HG03045 (cell line): ENCODE data around the gene IQCE.

Experiments
- ATAC-seq: cut with Tn5 transposase; IDR thresholded peaks from one replicate; pipeline ENCODE4 v1.9.1; 2021; ENCODE audit warnings: mild to moderate bottlenecking, moderate library complexity; ENCODE audit not compliant: unreplicated experiment

The IQCE gene

DNA sequence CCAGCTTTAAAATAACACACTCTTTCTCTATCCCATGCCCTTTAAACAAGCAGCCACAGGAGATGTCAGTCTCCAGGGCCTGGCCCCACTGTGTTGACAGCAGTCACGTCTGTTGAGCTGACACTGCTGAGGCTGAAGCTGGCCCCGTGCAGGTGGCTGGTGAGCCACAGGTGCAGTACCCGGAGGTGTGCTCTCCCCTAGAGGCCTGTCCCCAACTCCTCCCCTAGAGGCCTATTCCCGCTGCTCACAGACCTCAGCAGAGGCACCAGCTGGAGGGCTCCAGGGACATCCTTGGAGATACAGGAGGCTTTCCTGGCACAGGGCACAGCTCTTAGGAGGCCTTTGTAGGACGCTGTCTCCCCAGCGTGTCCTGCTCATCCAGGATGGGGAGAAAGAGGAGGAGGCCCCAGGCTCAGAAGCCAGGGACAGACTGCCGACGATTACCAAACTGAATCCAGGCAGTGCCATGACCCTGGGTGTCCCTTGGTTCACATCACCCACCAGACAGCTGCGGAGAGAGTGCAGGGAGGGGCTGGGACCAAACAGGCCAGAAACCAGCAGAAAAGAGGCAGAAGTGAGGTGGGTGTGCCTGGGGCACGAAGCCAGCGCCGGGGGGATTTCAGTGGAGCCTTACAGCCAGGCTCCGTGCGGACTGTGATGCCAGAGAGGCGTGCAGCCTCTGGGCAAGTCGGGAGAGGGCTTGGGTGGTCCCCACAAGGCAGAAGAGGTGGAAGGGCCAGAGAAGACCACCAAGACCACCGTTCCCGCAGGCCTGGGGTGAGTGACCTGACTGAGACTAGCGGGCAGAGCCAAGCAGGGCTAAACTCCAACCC is 54.5 kb downstream of the IQCE start:
- ATAC-seq: no peak

DNA sequence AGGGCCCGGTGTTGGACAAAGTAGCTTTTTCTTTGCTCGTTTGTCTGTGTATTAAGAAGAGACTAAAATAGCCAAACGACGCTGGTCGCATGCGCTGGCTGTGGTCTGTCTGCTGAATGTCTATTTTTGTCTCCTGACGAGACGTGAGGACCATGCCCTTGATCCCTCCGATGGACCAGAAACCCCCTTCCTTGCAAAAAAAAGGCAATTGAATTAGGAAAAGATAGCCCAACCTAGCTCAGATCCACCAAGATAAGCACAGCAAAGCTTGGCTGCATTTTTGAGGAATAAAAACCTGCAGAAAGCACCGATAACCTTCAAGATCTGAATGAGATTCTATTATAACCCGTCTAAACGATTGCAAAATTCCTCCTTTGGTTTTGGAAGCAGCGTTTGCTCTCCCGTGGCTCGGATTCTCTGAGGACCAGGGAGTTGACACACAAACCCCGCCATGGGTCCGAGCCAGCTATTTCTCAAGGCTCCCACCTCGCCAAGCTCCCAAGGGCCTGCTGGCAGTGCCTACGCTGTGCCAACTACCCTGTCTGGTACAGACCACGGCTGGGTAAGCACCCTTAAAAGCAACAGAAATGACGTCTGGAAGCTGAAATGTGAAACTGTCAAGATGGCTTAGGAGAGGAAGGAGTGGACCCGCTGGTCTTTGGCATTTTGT is 55.3 kb downstream of the IQCE start:
- no peak for ATAC-seq

DNA sequence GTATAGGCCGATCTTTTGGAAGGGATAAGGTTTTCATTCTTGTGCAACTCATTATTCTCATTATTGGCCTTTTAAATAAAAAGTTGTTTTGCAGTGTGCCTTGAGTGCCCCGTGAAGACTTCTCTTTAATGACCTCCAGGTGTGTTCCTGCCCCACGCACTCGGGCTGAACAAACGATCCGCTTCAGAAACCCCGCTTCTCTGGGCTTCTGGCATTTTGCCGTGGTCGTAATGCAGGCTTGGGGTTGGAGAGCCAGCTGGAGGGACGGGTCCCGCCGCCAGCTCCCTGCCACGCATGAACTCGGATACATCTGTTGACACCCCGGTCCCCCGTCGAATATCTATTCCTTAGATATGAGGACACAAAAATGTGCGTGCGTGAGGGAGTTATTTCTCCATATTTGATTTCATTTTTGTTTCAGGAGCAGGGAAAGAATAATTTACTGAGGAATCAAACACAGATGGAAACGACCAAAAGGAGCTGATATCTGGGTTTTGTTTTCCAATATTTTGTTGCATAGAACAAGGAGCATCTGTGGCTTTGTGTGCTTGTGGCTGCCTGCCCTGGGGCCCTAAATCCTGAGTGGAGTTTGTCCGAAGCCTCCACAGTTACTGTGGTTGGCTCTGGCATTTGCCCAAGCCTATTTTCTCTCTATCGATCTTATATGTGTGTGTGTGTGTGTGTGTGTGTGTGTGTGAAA is 56.0 kb downstream of the IQCE start:
- ATAC-seq: no peak

DNA sequence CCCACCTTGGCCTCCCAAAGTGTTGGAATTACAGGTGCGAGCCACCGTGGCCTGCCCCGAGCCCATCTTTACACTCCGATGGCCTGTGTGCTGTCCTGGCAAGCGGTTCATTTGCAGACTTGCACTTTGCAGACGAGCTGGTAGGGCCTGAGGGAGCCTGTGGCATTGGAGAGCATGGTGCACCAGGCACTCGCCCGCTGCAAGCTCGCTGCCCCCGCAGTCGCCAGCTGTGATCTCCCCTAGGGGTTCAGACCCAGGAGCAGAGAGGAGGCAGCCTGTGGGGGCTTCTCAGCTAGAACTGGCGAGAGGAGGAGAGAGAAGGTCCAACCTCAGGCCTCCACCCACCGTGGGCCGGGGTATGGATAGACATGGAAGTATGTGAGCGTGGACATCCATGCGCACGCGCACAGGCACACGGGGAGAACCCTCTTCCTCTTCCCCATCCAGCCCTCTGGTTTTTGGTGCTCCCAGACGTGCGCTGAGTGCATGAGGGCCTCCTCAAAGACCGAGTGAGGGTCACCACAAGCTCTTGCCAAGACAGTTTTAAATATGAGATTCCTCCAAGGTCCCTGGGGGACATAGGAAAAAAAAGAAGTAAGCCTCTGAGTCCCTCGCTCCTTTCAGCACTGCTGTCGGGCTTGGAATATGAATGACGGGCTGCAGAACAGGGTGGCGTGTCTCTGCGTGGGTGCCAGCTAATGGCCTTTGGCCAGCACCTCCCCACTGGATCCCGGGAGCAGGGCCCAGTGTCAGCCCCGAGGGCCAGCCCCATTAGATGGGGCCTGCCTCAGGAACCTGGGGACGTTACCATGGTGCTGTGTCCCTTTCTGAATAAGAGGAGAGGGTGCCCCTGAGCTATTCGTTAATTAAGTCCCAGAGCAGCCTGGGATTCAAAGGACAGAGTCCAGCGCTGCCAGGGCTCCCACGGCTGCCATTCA is 57.9 kb downstream of the IQCE start:
- ATAC-seq: no peak

DNA sequence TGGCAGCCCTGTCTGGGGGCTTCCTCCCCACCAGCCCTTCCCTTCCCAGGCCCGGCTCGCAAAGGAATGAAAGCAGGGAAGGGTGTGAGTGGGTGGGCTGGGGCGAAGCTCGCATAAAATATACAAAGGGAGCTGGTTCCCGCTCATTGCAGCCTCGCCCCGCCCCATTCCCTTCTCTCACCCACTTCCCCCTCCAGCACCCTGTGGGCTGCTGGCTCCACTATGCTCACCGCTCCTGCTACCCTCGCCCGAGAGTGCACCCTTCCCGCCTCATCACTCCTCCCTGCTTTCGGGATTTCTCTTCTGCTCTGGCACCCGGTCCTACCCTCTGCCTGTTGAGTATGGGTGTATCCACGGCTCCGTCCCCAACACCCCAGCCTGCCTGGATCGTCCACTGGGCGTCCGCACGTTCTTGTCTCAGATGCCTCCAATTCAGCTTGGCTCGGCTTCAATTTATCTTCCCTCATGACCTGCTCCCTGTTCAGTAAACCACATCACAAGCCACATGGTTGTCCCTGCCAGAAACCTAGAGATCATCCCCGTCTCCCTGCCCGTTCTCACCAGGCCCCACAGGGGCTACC is 58.6 kb downstream of the IQCE start:
- no peak for ATAC-seq

DNA sequence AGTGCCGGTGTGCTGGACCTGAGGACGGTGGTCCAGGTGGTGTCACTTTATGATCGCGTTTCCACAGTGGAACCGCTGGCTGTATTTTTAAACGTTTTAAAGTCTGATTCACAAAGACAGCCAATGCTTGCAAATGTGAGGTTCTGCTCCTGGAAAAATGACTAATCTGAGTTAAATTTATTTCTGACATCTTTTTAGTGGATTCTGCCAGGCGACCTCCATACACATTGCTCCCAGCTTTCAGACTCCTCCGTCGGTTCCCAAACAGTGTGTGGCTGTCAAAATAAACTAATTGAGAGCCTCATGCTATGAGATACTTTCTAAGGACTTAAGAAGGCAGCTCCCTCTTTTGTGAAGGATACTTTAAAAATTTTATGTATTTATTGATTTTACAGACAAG is 60.3 kb downstream of the IQCE start:
- no peak for ATAC-seq

DNA sequence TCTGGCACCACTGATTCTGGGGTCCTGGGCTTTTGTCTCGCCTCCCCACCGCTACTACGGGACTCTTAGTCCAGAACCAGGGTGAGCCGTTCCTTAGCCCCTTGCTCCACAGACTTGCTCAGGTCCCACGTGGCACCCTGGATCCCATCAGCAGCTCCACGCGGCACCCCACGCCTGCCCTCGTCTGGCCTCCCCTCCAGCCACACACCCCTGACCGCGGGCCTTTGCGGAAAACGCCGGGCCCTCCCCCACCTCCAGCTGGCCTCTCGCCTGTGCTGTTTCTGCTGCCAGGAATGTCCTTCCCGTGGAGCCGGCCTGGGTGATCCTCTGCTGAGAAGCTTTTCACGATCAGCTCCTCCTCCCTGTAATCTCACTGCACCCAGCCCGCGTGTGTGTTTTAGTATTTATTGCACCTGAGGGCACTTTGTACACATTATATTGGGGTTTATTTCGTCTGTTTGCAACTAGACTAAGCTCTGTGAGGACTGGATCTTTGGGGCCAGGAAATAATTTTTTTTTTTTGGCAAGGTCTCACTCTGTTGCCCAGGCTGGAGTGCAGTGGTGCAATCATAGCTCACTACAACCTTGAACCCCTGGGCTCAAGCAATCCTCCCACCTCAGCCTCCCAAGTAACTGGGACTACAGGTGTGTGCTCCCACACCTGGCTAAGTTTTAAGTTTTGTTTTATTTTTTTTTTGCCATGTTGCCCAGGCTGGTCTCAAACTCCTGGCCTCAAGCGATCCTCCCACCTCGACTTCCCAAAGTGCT is 62.5 kb downstream of the IQCE start:
- no peak for ATAC-seq

DNA sequence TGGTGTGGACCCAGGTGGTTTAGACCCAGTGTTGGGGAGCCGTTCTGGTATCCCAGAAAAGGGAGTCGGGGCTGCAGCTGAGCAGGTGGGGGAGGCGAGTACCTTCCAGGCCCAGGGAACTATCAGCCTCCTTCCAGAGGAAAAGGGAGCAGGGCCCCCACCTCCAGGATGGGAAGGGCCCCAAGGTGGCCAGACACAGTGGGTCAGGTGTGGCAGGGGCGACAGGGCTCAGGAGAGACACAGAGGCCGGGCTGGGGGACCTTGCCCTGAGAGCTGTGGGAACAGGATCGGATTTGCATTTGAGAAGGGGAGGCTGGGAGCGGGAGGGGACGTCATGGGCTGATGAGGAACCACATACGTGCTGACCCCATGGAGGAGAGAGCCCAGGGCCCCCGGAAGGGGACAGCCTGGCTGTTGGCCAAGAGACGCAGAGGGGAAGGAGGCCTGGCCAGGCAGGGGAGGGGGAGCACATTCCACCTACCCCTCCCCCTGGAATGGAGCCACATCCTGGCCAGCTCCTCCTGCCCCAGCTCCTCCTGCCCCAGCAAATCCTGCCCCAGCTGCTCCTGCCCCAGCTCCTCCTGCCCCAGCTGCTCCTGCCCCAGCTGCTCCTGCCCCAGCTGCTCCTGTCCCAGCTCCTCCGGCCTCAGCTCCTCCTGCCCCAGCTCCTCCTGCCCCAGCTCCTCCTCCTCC is 63.3 kb downstream of the IQCE start:
- ATAC-seq: no peak

DNA sequence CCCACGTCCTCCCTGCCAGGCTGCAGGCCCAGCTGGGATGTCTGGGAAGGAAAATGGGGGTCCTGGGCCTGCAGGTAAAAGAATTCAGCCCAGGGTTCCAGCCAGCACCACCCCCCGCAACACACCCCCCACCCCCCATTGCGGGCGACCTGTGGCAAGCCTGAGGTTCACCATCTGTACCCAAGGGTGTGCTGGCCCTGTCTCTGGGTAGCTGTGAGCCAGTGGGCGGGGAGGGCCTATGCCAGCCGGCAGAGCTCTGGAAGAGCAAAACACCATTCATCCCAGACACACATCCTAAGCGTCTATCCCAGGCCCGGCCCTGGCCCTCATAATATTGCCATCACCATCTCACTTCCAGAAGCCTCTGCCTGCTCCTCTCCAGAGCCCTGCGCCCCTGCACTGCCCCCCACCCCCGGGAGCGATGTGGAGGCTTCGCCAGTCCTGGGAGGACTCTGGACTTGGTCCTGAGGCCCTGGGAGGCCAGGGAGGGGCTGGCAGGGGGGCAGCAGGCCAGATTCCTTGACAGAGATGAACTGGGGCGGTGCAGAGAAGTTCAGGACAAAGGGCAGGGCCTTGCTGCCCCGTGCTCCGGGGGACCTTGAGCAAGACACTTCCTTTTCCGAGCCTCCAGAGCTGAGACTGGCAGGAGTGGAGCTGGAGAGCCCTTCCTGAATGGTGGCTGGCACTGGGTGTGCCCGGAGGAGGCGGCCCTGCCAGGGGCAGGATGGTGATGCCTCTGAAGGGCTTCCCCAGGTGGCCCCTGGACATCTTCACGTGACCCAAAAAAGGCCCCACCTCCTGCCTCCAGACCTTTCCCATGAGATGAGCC is 64.3 kb downstream of the IQCE start:
- no peak for ATAC-seq

DNA sequence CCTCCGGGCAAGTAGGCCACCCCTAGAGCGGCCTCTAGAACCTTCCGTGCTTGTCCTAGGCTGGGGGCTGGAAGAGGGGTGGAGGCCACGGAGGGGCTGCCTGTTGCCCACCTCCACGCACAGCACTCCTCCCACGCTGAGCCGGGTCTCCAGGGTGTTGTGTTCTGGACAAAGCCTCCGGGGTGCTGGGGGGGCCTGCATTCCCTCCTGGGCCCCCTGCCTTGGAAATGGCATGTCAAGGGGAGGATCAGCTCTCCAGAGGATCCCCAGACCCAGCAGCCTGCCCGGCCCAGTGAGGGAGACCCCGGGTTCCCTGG is 64.9 kb downstream of the IQCE start:
- ATAC-seq: no peak

DNA sequence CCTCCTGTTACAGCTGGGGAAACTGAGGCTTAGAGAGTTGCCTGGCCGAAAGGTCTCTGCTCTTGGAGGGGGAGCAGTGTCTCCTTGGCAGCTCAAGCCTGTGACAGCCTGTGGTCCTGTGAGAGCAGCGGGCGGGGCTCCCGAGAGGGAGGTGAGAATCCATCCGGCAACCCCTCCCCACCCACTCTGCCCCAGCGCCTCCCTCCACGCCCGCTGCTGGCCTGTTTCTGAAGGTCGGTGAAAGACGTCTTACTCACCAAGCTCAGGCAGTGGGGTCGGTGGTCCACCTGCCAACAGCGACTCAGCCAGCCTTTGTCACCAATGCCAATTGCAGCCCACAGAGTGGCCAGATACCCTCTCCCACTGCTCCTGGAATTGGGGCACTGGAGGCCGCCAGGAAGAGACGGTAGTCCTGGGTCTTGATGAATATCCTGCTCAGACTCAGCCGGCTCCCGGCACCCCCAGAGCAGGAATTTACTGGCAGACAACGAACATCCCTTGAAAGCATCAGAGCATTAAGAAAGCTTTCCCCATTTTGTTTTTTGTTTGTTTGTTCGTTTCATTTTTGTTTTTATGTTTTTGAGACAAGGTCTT is 65.6 kb downstream of the IQCE start:
- ATAC-seq: no peak

DNA sequence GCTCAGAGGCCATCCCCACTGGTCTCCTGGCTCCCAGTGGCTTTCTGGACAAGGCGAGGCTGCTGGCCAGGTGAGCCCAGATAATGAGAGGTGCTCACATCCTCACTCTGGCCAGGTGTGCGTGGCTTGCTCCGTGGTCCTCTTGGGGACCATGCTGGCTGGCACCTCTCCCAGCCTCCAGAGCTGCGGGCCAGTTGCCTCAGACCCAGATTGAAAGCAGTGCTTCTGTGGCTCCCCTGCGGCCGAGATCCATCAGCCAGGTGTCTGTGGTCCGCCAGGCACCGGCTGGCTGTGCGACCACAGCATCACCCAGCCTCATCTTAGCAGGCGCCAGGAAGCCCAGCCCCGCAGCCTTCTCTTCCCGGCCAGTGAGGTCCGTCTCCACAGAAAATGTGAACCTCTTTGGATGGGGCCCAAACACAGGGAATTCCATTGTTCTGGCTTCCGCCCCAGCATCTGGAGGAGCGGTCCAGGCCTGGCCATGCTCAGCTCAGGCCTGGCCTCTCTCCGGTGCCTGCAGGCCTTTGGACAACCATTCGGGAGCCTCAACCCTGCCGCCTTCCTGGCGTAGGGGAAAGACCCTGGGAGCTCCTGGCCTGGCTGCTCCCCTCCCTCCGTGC is 67.8 kb downstream of the IQCE start:
- ATAC-seq: no peak

DNA sequence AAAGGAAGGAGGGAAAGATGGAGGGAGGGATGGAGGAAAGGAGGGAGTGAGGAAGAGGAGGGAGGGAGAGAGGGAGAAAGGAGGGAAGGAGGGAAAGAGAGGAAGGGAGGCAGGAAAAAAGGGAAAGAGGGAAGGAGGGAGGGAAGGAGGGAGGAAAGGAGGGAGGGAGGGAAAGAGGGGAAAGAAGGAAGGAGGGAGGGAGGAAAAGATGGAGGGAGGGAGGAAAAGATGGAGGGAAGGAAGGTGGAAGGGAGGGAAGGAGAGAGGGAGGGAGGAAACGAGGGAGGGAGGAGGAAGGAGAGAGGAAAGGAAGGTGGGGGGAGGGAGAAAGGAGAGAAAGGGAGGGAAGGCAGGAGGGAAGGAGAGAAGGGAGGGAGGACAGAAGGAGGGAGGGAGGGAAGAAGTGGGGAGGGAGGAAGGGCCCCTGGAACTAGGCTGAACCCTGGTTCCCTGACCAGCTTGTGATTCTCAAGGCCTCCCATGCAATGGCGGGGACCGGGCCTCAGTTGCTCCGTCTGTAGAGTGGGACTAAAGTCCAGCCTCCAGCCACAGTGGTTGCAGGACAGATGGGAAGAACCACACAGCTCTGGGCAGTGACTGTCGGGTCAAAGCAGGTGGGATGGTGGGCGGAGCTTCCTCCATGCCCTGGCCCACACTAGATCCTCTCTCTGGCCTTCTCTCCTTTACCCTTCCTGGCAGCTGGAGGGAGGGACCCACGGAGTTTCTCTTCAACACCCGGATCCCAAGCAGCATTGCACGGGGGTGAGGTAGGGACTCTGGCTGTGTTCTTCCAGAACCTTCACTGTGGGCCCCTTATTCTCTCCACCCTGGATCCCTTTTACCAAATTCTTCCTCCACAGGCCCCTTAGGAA is 68.7 kb downstream of the IQCE start:
- no peak for ATAC-seq

DNA sequence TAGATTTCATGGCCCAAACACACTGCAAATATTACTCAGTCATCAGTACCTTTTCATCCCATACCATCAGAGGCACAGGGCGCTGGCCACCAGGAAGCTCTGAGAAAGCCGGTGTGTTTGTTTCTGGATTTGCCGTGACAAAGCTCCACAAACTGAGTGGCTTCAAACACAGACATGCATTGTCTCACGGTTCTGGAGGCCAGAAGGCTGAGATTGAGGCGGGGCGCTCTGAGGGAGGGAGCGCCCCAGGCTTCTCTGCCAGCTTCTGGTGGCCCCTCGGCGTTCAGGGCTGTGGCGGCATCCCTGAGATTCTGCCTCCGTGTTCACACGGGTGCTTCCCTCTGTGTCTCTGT is 69.3 kb downstream of the IQCE start:
- no peak for ATAC-seq

DNA sequence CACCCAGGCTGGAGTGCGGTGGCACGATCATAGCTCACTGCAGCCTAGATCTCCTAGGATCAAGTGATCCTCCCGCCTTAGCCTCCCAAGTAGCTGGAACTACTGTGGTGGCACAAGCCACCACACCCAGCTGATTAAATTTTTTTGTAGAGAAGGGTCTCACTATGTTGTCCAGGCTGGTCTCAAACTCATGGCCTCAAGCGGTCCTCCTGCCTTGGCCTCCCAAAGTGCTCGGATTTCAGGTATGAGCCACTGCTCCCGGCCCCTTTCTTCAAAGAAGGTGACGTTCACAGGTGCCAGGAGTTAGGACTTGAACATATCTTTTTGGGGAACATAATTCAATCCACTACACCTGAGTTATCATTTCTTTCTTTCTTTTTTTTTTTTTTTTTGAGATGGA is 70.1 kb downstream of the IQCE start:
- no peak for ATAC-seq

DNA sequence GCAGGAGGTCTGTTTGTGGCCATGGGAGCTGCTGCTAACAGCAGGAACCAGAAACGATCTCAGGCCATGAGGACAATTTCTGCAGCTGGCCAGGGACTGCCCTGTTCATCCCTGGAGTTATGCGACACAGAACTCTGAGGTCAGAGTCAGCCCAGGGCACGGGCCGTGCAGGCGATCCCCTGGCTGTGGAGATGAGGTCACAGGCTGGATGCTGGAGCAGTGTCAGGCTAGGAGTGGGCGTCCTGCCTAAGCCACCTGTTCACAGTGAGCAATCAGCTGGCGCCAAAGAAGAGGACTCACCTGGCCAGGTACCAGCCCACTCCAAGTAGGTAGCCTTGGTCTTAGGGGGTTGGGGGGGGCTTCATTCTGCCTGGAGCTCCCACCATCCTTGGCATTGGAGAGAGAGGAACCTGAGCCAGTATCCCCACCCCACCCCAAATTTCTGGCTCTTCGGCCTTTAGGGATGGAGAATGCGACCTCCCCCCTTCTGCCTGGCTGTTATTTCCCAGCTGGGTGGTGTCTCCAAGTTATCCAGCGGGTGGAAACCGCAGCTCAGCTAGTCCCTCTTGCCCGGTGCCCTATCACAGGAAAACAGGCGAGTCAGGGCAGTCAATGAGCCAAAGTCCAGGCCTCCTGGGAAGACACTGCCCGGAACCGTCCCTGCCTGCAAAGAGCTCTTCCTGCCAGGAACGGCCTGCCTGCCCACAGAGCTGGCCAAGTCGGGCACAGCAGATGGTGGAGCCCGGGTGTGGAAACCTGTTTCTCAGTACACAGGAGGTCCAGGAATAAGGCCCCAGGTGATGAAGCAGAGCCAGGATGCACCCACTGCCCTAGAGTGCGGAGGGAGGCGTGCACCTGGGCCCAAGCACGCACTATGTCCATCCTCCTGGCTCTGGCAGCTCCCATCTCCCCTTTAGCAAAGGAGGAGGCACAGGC is 71.2 kb downstream of the IQCE start:
- ATAC-seq: no peak
